ENCODE measurements around the gene ADD3.

ADD3 gene

GRCh38 chr10:110003524-110003885 lies 4.3 kb upstream of the ADD3 start:
- Histone ChIP-seq H3K27me3 (ENCODE audit: insufficient read depth, low read length, poor library complexity, severe bottlenecking) (no peaks in the 10 kb centered on the region), H3K9me2 (replicated peaks; ENCODE audit: low read depth, low read length) (no peaks in the 10 kb centered on the region), H2AFZ (ENCODE audit: low read length) (no peak overlapping the region), H3K9ac (ENCODE audit: low read depth, low read length, poor library complexity, severe bottlenecking) (no peak overlapping the region), H3K4me2 (ENCODE audit: low read depth, low read length, poor library complexity, severe bottlenecking) (no peak overlapping the region), H3K9me3 (ENCODE audit: insufficient read depth, low read depth, low read length) (no peaks in the 10 kb centered on the region), H3K4me3 (ENCODE audit: low read length, poor library complexity, severe bottlenecking) (no peak overlapping the region), H3K36me3 (ENCODE audit: insufficient read depth, low read length) (no peaks in the 10 kb centered on the region), H3K79me2 (ENCODE audit: insufficient read depth, low read length) (peaks cover 1% of the 10 kb centered on the region; the same call in 1 of the 2 replicates), H4K20me1 (ENCODE audit: insufficient read depth, low read length, poor library complexity, severe bottlenecking) (peaks cover 1% of the 10 kb centered on the region), H3F3A (ENCODE audit: low read depth) (no peaks in the 10 kb centered on the region), H3K4me1 (ENCODE audit: insufficient read depth, low read length, poor library complexity, severe bottlenecking) (peaks cover 17% of the 10 kb centered on the region)
- TF ChIP-seq CTCF (conservative IDR thresholded peaks at IDR 0.05; ENCODE audit: low read length), result no peak
- TF ChIP-seq EZH2phosphoT487 (IDR thresholded peaks at IDR 0.05; ENCODE audit: borderline replicate concordance), result no peak

GRCh38 chr10:110005719-110006118 lies 2.1 kb upstream of the ADD3 start:
- Histone ChIP-seq H3K36me3 (ENCODE audit: insufficient read depth, low read length) (no peaks in the 10 kb centered on the region), H3K4me3 (ENCODE audit: low read length, poor library complexity, severe bottlenecking) (no peak overlapping the region), H2AFZ (ENCODE audit: low read length) (no peak overlapping the region), H3K9me2 (replicated peaks; ENCODE audit: low read depth, low read length) (no peaks in the 10 kb centered on the region), H3K27me3 (ENCODE audit: insufficient read depth, low read length, poor library complexity, severe bottlenecking) (no peaks in the 10 kb centered on the region), H3K79me2 (ENCODE audit: insufficient read depth, low read length) (peaks cover 23% of the 10 kb centered on the region), H3K9ac (ENCODE audit: low read depth, low read length, poor library complexity, severe bottlenecking) (peak overlapping the region; percentile 79), H3K4me2 (ENCODE audit: low read depth, low read length, poor library complexity, severe bottlenecking) (no peak overlapping the region), H3K4me1 (ENCODE audit: insufficient read depth, low read length, poor library complexity, severe bottlenecking) (peaks cover 36% of the 10 kb centered on the region), H4K20me1 (ENCODE audit: insufficient read depth, low read length, poor library complexity, severe bottlenecking) (peaks cover 23% of the 10 kb centered on the region), H3F3A (ENCODE audit: low read depth) (no peaks in the 10 kb centered on the region), H3K9me3 (ENCODE audit: insufficient read depth, low read depth, low read length) (no peaks in the 10 kb centered on the region)
- TF ChIP-seq EZH2phosphoT487 (IDR thresholded peaks at IDR 0.05; ENCODE audit: borderline replicate concordance) (no peak), CTCF (conservative IDR thresholded peaks at IDR 0.05; ENCODE audit: low read length) (no peak)

DNA sequence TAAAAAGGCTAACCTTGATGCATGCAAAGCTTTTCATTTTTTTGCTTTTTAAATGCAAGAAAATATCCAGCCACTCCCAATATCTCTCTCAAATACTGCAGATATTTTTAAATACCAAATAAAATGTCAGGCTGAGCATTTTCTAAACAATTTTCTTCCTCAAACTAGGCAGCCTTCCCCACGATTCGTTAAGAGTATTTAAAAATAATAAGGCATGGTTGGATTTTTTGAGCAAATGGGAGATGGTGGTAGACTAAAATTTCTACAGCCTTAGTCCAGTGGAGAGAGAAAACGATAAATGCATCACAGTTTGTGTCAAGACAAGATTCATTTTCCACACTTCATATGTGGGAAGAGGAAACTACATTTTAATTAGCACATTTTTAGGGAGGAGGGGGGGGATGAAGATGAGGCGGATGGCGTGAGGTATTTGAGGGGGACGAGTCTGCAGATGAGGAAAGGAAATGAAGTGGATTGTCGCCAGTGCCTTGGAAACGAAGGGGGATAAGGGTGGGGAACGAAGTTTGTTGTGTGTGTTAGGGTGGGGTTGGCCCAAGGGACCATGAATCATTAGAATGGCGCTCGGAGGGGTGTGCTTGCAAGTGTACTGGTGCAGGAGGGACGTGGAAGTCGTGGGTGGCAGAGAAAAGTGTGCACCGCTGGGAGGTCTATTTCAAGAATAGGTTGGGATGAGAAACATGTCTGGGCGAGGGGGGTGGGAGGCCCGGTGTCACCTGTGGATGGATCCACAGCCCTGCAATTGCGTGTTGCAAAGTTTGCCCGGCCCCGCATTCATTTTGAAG lies 1.2 kb upstream of the ADD3 start:
- Histone ChIP-seq H3K9me2 (replicated peaks; ENCODE audit: low read depth, low read length) (no peaks in the 10 kb centered on the region), H3K4me1 (ENCODE audit: insufficient read depth, low read length, poor library complexity, severe bottlenecking) (peaks cover 44% of the 10 kb centered on the region), H3K9me3 (ENCODE audit: insufficient read depth, low read depth, low read length) (no peaks in the 10 kb centered on the region), H3K36me3 (ENCODE audit: insufficient read depth, low read length) (no peaks in the 10 kb centered on the region), H3K27me3 (ENCODE audit: insufficient read depth, low read length, poor library complexity, severe bottlenecking) (no peaks in the 10 kb centered on the region), H3K79me2 (ENCODE audit: insufficient read depth, low read length) (peaks cover 32% of the 10 kb centered on the region), H3K4me3 (ENCODE audit: low read length, poor library complexity, severe bottlenecking) (peak overlapping the region; percentile 80), H2AFZ (ENCODE audit: low read length) (0 out of 2 replicates have a peak overlapping the region, but pooled peaks have one; percentile 95), H4K20me1 (ENCODE audit: insufficient read depth, low read length, poor library complexity, severe bottlenecking) (peaks cover 31% of the 10 kb centered on the region), H3K4me2 (ENCODE audit: low read depth, low read length, poor library complexity, severe bottlenecking) (peak overlapping the region; percentile 81), H3F3A (ENCODE audit: low read depth) (no peaks in the 10 kb centered on the region), H3K9ac (ENCODE audit: low read depth, low read length, poor library complexity, severe bottlenecking) (peak overlapping the region; percentile 79)
- TF ChIP-seq EZH2phosphoT487 (IDR thresholded peaks at IDR 0.05; ENCODE audit: borderline replicate concordance) (no peak), CTCF (conservative IDR thresholded peaks at IDR 0.05; ENCODE audit: low read length) (no peak)
